NCI-H345 (cell line): ENCODE results near the gene SUMF1.

ENCODE experiments used
- DNase-seq: peaks from one replicate; lab custom pipeline; 2025; lab: John Stamatoyannopoulos, UW

Gene SUMF1

DNA sequence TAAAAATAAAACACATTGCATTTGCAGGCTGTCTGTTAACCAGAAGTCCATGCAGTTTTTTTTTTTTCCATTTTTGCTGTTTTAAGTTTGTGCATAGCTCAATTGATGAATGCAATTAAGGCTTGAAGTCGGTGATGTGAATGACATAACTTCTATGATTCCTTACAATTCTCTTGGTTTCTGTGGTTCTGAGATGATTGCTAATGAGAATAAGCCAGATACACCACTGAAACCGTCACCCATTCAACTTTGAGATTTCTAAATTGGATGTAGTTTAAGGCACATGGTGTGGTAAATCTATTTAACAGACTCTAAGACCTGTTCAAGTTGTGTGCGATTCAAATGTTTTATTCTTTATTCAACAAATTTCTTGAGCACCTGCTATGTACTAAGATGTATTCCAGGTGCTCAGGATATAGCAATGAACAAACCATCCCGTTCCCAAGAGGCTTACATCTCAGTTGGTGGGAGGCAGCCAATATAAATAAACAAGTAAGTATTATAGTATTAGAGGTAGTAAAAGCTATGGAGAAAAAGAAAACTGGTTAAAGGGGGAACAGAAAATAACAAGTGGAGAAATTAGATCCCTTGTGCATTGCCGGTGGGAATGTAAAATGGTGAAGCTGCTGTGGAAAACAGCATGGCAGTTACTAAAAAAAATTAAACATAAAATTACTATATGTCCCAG is 30.1 kb upstream of the SUMF1 start:
- no peak for DNase-seq

DNA sequence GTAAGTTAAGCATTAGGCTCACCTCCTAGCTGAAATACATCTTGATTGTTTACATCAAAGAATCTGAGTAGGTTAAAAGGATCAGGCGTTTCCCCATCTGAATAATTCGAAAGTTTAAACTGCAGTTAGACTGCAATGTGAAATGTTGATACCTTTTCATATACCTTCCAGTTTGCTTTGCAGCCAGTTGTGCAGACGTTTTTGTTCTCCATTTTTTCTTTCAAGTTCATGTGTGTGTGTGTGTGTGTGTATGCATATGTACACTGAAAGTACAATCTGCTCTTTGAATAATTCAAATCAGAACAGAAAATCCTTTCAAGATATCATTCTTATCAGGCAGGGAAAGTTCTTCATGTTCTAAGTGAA is 29.0 kb upstream of the SUMF1 start:
- no peak for DNase-seq

DNA sequence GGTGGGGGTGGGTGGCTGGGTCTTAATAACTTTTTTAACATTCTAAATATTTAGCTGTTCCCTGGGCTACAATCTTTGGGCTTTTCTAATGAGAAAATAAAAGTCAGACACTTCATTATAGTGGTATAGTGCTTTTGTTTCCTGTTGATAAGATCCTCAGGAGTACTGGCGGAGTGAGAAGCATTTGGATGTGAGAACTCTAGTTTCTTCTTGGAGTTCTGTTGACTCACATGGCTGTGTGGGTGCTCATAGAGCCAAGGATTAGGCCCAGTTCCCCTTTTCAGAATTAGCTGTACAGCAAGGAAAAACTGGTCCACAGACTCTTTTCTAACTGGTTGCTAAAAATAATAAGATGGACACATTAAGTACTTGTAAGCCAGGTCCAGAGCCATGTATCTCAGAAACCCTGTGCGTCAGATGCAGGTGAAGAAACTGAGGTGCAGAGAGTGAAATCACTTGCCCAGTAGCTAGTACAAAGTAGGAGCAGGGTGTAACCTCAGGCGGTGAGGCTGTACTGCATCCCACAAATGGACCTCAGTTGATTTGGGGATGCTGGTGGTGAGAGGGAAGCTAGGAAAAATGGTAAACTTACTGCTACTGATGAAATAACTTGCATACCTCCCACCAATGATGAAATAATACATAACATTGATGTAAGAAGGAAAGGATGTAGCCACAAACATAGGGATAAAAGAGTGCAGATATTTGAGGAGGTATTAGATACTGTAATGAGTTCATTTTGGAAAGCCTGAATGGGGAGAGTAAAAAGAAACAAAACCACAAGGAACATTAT is 28.4 kb upstream of the SUMF1 start:
- DNase-seq = no peak

DNA sequence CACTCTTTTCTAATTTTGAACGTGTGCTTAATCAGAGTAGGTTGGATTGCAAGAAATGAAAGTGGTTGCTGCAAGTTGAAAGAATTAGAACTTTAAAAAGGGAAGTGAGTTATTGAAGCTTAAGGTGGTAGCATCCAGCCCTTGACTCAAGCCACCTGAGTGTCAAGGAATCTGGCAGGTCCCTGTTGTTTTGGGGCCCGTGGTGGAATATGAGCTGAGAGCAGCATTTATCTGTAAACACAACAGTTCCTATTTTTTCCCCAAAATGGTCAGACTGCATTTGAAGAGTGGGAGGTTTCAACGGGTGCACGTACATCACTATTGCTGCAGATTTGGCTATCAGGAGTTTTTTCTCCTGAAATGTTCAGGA is 27.8 kb upstream of the SUMF1 start:
- DNase-seq = no peak

GRCh38 chr3:4493941-4494894 is 27.1 kb upstream of the SUMF1 start:
- no peak for DNase-seq

GRCh38 chr3:4493014-4493940 is 26.2 kb upstream of the SUMF1 start, which contains the start of gene ITPR1:
ITPR1 (plus strand) TSS chr3:4493348; CDS start chr3:4516492, 23,144 bp downstream.
- DNase-seq = peak; percentile 95

DNA sequence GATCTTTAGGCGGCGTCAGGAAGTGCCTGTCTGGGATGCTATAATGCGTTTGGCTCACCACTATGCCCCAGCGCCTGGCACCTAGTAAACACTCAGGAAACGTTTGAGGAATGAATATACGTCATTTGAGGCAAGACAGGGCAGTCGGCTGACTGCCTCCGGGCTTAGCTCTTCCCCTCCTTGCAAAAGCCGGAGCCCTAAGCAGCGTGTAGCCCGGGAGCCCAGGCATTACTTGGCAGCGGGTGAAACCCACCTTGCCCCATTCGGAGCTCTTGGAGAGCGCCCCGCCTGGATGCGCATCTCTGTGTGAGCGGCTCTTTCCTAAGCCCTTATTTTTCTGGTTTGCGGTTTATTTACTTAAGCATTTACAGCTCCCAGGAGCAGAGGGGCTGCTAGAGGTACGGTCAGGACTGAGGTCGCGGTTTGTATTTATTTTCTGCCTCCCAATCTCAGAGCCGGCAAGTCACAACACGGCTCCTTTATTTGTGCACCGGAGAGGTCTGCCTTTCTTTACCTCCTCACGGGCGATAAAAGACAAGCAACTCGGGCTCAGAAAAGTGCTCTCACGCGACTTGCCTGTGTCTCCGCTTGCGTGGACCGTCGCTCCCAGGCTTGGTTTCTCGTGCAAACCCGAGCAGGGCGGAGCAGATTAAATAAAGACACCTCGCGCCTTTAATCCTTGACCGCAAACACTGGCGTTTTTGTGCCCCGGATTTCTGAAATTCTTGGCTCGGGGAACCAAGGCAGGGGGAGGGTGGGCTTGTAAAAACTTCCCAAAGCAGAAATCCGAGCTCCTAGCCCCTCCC is 25.3 kb upstream of the SUMF1 start:
- peak; percentile 33 for DNase-seq

DNA sequence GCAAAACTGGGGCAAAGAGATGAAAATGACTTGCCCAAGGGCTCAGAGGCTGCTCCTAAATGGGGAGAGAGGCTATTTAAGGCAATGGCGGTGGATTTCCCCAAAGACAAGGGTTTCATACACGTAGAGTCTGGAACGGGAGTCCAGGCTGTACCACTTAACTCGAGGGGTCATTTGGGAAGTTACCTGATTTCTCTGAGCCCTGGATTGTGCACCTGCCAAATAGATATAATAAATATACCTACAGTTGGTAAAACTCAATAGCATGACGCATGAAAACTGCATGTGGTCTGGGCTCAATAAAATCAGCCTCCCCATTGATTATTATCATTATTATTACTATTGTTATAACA is 24.8 kb upstream of the SUMF1 start:
- DNase-seq = no peak

DNA sequence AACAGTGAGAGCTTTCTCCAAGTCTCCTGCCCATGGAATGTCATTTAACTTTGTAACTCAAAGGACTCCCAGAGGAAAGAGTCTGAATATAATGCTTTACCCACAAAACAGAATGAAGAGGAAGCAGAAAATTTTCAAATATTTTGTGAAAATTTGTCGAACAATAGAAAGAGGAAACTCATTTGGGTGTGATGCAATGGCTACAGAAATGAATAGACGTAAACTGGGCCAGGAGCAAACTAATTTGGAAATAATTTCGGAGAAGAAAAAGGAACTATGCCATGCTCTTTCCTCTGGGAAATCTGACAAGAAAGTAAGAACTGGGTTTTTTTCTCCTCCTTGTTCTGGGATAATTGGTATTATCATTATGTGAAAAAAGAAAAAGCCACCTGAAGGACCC is 11.2 kb upstream of the SUMF1 start:
- DNase-seq = no peak

DNA sequence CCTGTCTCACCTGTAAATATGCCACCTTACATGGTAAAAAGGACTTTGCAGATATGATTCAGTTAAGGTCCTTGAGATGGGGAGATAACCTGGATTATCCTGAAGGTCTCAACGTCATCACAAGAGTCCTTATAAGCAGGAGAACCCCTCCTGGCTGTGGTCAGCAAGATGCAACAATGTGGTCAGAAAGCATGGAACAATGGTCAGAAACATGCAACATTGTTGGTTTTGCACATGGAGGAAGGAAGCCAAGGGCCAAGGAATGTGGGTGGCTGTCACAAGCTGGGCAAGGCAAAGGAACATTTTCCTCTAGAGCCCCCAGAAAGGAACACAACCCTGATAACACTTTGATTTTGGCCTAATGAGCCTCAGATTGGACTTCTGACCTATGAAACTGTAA is 9.4 kb upstream of the SUMF1 start:
- DNase-seq = no peak

- no peak for DNase-seq
These were observed 8.7 kb upstream of the SUMF1 start for GRCh38 chr3:4475804-4476203.

- no peak for DNase-seq
These were observed 7.8 kb upstream of the SUMF1 start for GRCh38 chr3:4474683-4475490.

DNA sequence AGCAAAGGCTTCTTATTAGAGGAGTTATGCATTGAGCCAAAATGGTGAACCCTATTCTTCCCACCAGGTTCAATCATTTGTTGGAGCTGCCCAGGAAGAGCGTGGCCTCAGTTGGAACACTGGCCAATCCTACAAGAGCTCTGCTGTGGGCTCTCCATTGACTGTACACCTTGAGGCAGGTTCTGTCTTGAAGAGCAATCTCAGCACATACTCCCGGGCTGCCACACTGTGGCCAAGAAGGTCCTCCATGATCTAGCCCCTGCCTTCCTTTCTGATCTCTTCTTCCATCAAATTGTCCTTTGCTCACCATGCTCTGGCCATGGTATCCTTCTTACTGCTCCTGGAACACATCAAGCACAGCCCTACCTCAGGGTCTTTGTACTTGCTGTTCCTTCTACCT is 5.7 kb upstream of the SUMF1 start:
- no peak for DNase-seq

GRCh38 chr3:4472312-4472711 is 5.2 kb upstream of the SUMF1 start:
- DNase-seq = no peak

GRCh38 chr3:4471907-4472306 is 4.8 kb upstream of the SUMF1 start:
- no peak for DNase-seq

DNA sequence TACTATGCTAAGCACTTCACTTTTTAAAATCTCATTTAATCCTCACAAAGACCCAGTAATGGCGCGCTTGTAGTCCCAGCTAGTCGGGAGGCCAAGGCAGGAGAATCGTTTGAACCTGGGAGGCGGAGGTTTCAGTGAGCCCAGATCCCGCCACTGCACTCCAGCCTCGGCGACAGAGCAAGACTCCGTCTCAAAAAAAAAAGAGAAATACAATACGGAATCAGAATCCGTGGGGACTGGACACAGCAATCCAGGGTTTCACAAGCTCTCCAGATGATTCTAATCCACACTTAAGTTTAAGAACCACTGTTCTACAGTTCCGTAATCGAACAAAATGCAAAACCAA is 426 bp upstream of the SUMF1 start:
- no peak for DNase-seq

- no peak for DNase-seq
These were observed 2.5 kb downstream of the SUMF1 start for GRCh38 chr3:4464576-4464975.

DNA sequence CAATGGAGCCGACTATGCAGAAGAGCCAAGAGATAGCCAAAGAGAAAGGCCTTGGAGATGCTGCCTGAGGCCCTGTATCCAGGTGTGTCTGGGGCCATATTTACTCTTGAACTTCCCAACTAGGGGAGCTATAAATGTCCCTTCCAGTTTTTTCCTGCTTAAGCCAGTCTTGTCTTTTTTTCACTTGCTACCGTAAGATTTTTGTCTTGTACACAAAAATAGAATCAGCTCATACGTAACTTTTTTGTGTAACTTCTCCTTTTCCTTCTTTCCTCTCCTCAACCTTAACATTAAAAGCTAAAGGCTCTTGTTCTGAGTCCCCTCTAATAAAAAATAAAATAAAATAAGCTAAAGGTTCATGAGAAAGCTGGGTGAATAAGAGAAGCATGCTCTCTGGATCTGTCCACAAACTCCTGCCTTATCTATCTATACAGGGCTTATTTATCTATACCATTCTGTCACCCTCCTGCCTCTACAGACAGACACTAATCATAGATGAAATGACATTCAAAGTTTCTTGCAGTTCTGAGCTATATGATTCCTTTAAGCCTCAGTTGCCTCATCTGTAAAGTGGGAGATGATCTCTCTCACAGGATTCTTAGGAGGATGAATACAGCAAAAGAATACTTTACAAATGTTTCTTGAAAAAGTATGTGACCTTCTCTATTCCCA is 4.6 kb downstream of the SUMF1 start:
- no peak for DNase-seq

- no peak for DNase-seq
These were observed 5.5 kb downstream of the SUMF1 start for GRCh38 chr3:4461468-4462090.
